GM12873 (cell line): ENCODE results near the gene ATXN7L1.

Experiments
- CTCF ChIP-seq: IDR thresholded peaks from 2 replicates; pipeline ENCODE4 v1.5.1; 2012; ENCODE audit warnings: low read depth, mild to moderate bottlenecking, moderate library complexity, low read length, control low read depth; ENCODE audit not compliant: insufficient read depth; ENCODE audit errors: missing control alignments

The ATXN7L1 gene

GRCh38 chr7:105904064-105904463, 27.7 kb upstream of the ATXN7L1 start:
- TF ChIP-seq CTCF = no peak

DNA sequence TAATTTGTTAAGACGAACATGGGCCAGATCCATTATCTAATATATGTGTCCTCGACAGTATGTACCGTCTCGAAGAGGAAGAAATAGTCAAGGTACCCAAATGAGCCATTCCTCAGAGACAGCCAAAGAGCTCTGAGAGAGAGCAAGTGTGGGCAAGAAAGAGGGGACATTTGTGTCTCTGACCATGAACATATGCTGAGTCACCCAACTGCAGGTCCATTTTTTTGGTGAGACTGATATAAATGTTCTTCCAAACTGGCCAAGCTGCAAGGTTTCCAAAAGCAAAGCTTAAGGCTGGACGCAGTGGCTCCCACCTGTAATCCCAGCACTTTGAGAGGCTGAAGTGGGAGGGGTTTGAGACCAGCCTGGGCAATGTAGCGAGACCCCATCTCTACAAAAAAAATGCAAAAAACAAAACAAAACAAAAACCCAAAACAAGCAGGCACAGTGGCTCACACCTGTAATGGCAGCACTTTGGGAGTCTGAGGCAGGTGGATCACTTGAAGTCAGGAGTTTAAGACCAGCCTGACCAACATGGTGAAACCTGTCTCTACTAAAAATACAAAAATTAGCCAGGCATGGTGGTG, 26.0 kb upstream of the ATXN7L1 start:
- TF ChIP-seq CTCF = no peak

- TF ChIP-seq CTCF = no peak
Measured at GRCh38 chr7:105897999-105898398, 21.6 kb upstream of the ATXN7L1 start.

- TF ChIP-seq CTCF = no peak
Measured at GRCh38 chr7:105896407-105896911, 20.1 kb upstream of the ATXN7L1 start.

GRCh38 chr7:105894131-105894530, 17.7 kb upstream of the ATXN7L1 start:
- TF ChIP-seq CTCF = no peak

DNA sequence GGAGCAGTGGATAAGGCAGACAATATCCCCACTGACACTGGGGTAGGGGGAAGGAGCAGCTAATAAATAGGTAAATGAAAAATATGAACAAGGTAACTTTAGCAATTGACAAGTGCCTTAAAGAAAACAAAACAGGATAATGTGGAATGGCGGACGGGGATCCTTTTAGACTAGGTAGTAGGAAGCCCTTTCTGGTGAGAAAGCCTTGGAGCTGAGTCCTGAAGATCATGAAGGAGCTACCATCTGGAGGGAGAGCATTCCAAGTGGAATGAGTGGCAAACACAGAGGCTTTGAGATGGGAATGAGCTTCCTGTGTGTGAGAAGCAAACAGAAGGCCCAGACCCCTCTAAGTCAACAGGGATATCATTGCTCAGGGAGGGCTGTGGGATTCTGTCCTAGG, 16.0 kb upstream of the ATXN7L1 start:
- TF ChIP-seq CTCF = no peak

DNA sequence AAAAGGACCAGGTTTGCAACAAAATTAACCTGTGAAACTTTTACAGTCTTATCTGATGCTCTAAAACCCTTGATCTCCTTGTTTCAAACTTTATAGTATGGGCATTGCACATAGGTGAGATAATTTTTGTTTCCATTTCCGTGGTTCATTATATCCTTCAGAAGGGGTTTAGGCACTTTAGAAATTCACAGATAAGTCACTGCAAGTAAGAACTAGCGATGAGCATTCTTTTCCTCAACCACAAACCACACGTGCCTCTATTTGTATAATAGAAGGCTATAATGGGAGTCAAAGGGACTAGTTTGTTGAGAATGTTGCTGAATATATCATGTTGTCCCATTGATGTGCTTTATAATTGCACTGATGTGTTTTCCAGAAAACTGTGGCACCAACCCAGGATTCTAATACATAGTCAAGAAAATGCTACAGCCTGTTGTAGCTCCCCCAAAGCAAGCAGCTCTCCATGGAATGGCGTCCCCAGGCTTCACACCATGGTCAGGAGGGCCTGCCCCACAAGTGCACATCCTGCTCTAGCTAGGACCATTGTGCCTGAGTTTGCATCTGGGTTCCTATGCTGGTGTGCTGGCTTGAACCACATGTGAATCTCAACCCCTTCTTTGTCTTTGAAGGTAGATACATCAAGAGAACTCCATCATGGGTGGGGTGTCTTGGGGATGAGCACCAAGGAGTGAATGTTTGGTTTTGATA, 14.0 kb upstream of the ATXN7L1 start:
- TF ChIP-seq CTCF = no peak
